Measurements from ENCODE around the gene C9.

- TF ChIP-seq CTCF (IDR thresholded peaks at IDR 0.05) (no peak), POLR2A (IDR thresholded peaks at IDR 0.05) (no peak)
Observed at GRCh38 chr5:39254671-39255070, 109.6 kb downstream of the C9 start.

All from vagina (tissue), 2 donors.